Esophagus mucosa (tissue), 1 donor: ENCODE data around the gene SSBP1. TPM values are rescaled to one million over a fixed set of nuclear protein-coding genes. Genes with fewer than 3 reads are reported as not detected.
"Not testable (repeated sequence)": the region's sequence is repeated elsewhere in the genome, so short reads cannot be mapped to it uniquely, and the experiment has no call there.

Experiments
- ATAC-seq: fragments of 200-7000 bp; cut with Tn5 transposase; one replicate; pipeline ENCODE4 v1.9.1; 2020
- total RNA-seq: library from RNA; stranded (reverse); gene quantifications from one replicate; pipeline ENCODE4 v1.2.4, GENCODE V29; 2023
- donor health status: DM: yes; HTN: yes; CAD: no.

Gene SSBP1, protein sequence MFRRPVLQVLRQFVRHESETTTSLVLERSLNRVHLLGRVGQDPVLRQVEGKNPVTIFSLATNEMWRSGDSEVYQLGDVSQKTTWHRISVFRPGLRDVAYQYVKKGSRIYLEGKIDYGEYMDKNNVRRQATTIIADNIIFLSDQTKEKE
- 105 TPM for total RNA-seq

DNA sequence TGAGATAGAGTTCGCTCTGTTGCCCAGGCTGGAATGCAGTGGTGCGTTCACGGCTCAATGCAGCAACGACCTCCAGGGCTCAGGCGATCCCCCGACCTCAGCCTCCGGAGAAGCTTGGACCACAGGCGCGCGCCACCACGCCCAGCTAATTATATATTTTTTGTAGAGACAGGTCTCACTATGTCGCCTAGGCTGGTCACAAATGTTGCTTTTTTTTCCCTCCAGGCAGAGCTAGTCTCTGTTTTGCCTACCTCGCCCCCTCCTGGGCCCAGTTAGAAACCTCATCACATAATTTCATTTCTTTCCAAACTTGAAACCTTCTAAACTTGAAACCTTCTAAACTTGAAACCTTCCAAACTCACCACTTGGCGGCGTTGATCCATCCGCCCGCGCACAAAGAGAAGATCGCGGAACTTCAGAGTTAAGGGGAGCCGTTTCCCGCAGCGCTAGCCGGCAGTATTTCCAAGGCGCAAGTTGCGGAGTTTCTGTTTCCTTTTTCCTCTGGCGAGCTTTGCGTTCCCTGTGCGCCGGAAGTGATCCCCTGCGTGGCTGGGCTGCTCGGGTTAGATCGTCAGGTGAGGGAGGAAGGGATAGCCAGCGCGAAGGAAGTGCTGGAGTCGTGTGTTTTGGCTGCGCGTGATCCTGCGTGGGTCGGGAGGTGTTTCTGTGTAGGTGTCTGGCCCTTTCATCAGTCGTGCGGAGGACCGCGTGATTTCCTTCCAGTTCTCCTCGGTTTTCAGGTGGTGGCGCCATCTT, at the start of gene SSBP1:
TSS of gene SSBP1 (plus strand) at position 523 of the 756 bp plus-strand sequence. CDS start 809 bp downstream, outside the sequence.
- ATAC-seq, result peak; percentile 96

DNA sequence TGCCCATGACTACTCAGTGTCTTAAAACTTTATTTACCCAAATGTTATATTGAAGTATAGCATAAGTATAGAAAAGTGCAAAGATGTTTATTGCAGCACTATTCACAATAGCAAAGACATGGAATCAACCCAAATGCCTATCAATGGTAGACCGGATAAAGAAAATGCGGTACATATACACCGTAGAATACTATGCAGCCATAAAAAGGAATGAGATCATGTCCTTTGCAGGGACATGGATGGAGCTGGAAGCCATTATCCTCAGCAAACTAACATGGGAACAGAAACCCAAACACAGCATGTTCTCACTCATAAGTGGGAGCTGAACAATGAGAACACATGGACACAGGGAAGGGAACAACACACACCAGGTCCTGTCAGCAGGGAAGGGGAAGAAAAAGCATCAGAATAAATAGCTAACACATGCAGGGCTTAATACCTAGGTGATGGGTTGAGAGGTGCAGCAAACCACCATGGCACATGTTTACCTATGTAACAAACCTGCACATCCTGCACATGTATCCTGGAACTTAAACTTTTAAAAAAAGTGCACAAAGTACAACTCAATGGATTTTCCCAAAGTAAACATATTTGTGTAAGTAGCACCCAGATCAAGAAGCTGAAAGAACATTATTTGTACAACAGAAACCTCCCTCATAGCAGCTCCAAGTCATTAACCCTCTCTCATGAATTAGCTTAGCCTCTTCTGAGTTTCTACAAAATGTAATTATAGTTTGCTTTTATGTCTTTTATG, 48.9 kb upstream of the SSBP1 start:
- ATAC-seq, result not testable (repeated sequence)

DNA sequence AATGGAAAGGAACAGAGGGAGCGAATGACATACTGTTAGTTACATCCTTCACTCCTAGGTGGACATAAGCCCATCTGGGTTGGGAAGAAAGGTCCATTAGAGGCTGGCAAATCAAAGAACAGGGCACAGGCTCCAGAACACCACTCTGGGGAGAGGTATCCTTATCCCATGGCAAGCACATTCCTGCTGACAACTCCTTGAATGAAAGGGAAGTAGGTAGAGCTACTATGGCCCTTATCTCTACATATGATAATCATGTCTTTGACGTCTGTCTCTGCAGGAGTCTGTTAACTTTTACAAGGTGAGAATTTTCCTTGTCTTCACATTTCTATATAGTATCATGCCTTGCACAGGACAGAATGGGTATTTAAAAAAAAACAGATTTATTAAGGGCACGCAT, 46.6 kb upstream of the SSBP1 start:
- ATAC-seq, result no peak

DNA sequence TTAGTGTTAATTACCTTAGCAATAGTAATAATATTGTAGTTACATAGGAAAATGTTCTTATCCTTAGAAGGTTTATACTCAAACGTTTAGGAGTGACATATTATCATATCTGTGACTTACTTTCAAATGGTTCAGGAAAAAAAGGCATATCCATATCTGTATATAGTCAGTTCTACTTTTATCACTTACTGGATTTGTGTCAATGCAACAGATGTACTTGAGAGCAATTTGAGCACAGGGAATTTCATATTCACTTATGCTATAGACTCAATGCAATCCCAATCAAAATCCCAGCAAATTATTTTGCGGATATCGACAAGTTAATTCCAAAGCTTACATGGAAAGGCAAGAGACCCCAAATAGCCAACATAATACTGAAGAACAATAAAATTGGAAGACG, 46.2 kb upstream of the SSBP1 start:
- ATAC-seq, result no peak

DNA sequence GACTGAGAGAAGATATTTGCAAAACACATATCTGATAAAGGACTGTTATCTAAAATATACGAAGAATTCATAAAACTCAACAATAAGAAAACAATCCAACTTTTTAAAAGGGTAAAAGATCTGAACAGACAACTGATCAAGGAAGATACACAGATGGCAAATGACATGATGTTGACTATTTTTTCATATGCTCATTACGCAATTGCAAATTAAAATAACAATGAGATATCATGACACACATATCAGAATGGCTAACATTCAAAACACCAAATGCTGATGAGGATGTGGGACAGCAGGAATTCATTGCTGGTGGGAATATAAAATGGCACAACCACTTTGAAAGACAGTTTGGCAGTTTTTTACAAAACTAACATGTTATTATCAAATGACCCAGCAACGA, 45.1 kb upstream of the SSBP1 start:
- no peak for ATAC-seq

DNA sequence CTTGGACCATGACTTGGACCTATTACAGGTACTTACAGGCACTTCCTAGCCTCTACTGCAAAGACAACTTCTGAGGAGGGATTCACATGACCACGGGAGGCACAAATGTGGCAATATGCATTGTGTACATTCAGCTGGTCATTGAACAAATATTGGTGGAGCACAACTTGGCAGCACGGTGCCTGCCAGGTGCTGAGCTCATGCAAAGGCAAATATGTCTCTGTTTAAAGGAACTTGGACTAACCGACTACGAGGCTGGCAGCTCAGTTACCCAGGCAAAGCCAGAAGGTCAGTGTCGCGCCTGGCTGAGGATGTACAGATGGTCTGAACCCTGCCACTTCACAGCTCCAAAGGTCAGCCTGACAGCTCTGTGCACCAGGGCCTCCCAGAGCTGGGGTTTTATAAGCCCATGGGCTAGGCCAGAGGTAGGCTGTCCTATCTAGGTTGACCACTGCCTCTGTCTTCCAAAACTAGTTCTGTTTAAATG, 42.3 kb upstream of the SSBP1 start:
- ATAC-seq, result no peak

DNA sequence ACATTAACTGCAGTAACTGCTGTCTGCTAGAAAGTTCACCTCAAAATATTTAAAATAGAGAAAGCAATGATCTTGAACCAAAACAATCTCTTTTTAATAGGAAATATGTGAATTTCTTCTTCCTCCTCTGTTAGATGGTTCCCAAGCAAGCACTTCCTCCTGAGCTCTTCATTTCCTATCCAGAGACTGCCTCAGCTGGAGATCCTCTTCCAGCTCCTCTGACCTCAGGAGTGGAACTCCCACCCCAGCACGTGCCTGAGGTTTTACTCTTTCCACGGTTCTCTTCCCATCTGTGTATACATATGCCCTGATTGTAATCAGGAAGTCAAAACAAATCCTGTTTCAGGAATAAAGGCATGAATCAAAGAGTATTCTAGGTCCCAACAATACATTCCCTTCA, 41.8 kb upstream of the SSBP1 start:
- no peak for ATAC-seq

DNA sequence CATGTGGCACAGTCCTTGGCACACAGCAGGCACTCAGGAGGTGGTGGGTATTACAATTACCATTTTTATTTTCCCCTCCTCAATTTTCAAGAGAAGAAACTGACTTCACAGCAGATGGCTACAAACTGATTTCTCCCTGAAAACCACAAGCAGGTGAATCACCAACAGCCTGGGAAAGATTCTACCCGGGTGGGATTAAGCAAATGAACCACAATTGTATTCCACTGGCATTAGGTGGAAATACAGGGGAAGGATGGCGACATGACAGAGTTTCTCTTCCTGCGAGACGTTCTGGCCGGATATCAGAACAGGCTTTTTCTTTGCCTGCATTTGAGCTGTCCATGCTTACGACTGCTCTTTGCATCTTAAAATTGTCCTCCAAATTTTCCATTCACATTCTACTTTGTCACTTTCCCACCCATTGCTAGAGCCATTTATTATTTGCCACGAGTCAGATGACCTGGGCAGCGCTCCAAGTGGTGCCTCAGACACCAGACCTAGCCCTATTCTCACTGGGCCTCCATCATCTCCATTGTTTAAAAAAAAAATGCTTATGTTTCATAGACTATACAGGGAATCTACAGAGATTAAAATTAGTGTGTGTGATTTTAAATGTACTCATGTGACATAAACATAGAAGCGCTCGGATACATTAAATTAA, 40.8 kb upstream of the SSBP1 start:
- ATAC-seq, result no peak

DNA sequence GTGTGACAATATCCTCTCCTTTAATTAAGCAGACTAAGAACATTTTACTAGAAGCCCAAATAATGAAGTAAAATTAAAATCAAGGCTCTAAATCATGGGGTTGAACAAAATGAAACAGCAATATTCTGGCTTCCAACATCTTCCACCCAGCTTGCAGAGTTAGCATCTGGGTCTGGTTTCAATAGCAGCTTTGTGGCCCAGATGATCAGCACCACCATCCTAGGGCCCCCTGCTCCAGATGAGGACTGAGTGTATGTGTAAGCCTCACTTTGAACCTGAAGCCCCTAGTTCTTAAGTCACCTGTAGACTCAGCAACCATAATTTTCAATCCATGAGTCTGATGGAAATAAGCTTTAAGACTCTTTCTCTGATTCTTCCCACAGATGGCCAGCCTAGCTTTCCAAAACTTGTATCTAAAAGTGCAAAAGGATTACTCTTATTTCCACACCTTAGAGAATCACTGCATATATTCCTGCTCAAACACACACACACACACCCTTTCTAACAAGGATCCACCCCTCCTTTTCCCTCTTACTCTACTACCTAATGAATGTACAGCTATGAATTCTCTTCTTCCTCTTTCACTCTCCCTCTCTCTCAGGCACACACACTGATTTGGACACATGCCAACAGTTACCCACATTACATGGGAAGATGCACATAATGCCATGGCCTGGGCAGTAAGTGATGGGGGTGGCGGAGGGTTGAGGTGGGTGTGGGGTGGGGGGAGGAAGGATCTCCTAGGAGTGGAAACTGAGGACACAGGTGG, 39.7 kb upstream of the SSBP1 start:
- ATAC-seq, result no peak

DNA sequence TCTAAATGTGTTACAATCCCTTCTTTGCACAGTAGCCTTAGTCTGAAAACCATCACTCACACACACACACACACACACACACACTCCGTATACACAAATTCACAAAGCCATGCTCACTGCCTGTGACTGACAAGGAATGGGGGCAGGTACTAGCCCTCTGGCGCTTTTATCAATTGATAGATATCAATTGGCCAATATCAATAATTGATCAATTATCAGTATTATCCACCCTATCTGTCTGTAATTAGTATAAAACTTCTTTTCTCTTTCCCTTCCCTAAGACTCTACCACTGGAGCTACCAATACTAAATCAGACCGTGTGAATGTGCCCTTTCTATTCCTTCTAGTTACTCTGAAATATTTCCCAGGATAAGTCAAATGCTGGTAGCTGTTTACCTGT, 38.3 kb upstream of the SSBP1 start:
- ATAC-seq, result no peak

DNA sequence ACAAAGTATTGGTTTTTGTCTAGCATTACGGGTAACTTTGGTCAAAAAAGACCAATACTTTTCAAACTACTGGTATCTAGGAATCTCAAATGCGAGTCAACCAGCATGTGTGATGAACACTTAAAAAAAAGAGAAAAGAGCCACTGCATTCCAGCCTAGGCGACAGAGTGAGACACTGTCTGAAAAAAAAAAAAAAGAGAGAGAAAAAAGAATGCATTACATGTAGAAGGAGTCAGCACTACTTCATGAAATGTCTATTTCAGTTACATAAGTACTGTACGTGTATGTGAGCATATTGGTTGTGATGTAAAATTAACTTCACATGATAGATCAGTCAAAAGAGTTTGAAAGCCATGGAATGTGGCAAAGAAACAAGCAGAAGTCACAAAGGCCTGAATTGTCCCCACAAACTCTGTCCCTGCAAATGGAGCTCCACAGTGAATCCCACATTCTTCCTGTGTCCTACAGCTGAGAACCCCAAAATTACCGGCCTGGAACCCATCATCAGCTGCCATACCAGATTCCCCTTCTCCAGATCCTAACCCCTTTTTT, 37.8 kb upstream of the SSBP1 start:
- no peak for ATAC-seq

DNA sequence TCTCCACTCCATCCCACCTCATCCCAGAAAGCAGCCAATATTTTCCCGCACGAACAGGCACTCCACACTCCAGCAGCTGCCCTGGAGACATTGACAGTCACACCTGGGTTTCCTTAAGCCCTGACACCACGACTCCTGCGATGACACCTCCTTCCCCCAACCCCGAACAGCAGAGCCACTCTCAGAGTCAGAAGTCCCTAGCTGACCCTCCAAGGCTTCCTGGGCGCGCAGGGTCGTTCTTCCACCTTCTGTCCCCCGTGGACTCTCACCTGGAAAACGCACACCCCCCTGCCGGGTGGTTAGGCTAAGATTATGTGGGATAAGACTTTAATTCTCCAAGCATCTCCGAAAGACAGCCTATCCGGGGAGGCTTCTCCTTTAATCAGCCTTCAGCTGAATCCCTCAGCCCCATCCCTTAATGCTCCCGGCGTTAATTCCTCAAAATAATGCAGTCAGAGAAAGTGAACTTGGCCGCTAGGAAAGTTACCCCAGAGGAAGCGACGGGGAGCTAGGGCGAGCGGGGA, 37.2 kb upstream of the SSBP1 start:
- no peak for ATAC-seq

DNA sequence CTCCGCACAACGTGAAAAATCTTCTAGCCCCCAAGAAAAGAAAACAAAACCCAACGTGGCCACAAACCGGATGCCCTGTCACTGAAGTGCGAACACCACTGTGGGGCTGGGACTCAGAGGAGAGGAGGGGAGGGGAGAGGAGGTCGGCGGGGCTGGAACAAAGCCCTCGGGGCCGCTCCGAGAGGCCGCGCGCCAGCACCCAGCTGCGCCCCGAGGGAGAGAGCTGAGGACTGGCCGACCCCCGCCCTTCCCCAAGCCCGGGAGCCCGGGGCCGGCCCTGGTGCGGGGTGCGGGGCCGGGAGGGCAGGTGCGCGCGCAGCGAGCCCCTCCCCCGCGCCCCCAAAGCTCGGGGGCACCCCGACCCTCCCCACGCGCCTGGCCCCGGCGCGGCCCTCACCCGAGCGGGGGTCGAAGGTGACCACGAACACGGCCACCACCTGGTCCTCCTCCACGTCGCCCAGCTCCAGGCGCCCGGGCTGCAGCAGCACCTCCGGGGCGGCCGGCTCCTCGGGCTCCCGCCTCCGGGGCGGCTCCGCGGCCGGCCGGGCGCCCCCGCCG, 36.6 kb upstream of the SSBP1 start:
- ATAC-seq, result peak; percentile 58

DNA sequence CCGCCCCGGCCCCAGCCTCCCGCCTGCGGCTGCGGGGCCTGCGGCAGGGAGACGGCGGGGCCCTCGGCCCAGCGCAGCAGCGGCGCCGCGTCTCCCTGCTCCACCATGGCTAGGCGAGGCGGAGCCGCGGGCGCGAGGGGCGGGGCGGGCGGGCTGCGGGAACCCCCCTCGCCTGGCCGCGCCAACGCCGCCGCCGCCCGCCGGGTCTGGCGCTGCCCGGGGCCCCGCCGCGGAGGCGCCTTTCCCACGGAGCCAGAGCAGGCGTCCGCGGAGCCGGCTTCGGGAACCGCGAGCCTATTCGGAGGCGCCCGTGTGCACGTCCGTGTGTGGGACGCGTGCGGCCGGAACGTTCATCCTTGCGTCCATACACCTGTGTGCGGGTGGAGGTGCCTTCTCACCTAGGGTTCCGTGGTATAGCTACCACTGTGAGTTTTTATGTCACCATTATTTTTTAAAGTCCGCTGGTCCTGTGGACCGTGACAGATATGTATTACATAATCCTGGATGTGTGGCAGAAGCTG, 36.1 kb upstream of the SSBP1 start, which contains the start of gene DENND11:
TSS of gene DENND11 (minus strand) at position 120 of the 521 bp plus-strand sequence. CDS start at position 107, 13 bp downstream.
- peak; percentile 65 for ATAC-seq

DNA sequence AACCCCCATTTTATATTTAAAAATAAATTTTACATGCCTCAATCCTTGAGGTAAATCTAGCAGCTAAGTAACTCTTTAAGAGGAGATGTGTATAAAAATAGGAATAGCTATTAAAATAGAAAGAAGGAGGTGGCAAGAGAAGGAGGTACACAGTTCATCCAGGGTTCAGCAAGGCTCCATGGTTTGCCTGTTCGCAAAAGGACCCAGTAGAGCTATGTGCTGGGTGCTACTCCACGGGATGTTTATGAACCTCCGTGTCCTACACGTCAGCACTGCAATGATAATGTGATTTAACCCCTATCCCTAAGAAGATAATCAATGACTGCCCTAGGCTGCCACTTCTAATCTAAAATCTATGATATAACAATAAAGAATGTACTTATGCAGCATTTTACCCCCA, 35.3 kb upstream of the SSBP1 start:
- no peak for ATAC-seq

DNA sequence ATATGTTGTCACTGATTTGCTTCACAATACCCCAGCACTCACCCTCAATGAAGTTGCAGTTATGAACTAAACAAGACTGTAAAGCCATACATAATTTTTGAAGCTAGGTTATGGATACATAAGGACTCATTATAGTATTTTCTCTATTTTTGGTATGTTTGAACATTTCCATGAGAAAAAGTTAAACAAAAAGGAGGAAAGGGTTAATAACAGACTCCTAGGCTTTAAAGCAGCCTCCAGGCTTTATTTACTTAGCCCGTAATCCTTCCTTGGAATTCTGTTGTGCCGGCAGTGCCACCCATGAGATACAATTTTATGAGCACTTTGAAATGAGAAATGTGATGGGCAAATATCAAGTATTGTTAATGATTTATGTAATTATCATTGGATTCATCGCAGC, 34.0 kb upstream of the SSBP1 start:
- ATAC-seq, result no peak

DNA sequence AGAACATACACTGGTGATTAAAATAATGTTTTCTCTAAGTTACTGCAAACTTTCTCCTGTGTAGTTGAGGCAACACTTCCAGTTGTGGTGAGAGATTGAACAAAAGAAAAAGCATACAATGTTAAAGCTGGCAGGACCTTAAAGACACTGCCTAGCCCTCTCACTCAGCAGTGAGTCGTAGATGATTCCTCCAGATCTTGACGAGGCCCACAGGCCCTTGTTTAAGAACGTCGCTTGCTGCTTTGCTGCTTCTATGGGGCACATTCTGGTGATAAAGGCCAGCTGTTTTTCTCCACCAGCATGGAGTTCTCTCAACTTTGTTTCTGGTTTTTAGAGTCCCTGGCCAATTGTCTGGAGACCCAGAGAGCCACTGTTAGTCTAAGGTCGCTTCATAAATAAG, 33.4 kb upstream of the SSBP1 start:
- no peak for ATAC-seq

DNA sequence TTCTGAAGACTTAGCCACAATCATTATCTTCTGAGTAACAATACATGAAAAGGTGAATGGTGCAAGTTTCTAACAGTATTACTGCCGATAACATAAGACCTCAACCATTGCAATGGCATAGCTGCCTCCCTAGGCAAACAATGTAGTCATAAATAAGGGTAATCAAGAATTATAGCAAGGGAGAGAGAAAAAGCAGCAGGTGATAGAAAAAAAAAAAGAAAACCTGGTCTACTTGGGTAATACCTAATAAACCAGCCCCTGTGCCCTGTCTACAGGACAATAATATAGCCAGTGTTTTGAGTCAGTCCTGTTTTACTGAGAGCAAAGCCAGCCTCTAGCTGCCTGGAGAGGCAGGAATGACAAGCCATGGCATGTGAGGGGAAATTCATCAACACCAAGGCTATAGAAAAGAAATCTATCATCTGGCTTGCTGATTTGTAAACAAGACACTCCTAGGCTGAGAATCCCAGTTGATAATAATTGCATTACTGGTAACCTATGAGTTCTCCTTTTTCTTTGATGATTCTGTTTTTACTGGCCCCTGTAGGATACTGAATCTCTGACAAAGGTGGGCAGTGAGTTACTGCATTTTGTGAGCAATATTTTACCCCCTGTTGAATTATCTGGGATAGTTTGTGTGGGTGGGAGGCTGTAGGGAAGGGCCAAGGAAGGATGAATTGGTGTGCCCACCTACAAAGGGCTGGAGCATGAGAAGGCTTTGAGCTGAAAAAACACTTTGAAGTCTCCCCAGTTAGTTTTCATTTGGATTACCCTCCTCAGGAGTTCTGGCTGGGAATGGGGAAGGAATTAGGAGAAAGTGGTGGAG, 31.7 kb upstream of the SSBP1 start:
- ATAC-seq, result peak; percentile 73

DNA sequence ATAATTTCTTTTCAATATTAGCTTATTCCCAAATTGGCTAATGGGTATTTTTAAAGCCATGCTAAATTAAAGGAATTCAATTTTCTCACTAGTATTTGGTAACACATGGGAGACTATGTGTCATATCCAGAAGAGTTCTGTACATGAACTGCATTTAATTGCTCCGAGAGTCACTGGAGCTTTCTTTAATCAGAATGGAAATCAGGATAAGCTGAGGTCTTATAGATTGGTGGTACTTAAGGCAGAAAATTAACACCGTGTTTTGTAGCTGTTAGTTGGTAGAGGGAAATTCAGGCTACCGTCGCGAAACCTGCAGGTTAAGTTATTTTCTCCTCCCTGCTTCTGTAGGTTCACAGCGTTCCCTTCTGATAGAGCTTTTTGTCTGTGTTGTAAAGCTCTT, 29.8 kb upstream of the SSBP1 start, which contains the start of gene WEE2:
TSS of gene WEE2 (plus strand) at position 3 of the 400 bp plus-strand sequence. CDS start 406 bp downstream, outside the sequence.
- no peak for ATAC-seq

DNA sequence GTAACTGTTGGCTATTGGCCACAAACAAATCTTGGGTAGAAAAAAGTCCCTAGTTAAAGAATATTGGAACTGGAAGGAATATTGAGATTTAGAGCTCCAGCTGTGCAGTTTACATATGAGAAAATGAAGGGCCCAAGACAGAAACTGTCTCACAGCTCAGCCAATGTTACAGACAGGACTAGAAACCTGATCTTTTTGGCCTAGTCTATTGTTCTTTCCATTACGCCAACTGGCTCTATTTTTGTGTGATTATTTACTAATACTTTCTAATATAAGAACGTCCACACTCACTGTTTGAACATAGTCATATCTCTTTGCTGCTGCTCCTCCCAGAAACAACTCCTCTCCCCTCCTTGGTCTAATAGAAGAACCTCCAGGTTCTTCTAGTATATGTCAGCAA, 28.8 kb upstream of the SSBP1 start:
- no peak for ATAC-seq
